Esophagus muscularis mucosa (tissue), 3 donors: Measurements from ENCODE around the gene GALNT6.

Experiments used
- CTCF ChIP-seq, 3 experiments: fragments of 200-600 bp in 2 of 3; fragments of 450-650 bp in 1 of 3; sonication (generic) in 2 of 3; IDR thresholded peaks; one replicate each; pipeline ENCODE4 v1.5.1; 2017 to 2019; ENCODE audit warnings: antibody characterized with exemption in 3 of 3, mild to moderate bottlenecking in 2 of 3, moderate library complexity in 1 of 3
- POLR2A ChIP-seq: fragments of 450-650 bp; IDR thresholded peaks from one replicate; pipeline ENCODE4 v1.6.1; 2017; ENCODE audit warnings: antibody characterized with exemption, moderate library complexity, mild to moderate bottlenecking, low read depth
- POLR2AphosphoS5 ChIP-seq, 2 donors: sonication (generic); formaldehyde crosslinking; IDR thresholded peaks; one replicate each; pipeline ENCODE4 v1.6.1; 2017; ENCODE audit warnings: antibody characterized with exemption in 2 of 2

- TF ChIP-seq CTCF (IDR thresholded peaks at IDR 0.05) (no peak), POLR2A (no peak), POLR2AphosphoS5 (IDR thresholded peaks at IDR 0.05) (no peak)
These were observed 2.4 kb downstream of the GALNT6 start for GRCh38 chr12:51388846-51389245.
